Measurements from ENCODE around the gene TTC19.

The TTC19 gene

DNA sequence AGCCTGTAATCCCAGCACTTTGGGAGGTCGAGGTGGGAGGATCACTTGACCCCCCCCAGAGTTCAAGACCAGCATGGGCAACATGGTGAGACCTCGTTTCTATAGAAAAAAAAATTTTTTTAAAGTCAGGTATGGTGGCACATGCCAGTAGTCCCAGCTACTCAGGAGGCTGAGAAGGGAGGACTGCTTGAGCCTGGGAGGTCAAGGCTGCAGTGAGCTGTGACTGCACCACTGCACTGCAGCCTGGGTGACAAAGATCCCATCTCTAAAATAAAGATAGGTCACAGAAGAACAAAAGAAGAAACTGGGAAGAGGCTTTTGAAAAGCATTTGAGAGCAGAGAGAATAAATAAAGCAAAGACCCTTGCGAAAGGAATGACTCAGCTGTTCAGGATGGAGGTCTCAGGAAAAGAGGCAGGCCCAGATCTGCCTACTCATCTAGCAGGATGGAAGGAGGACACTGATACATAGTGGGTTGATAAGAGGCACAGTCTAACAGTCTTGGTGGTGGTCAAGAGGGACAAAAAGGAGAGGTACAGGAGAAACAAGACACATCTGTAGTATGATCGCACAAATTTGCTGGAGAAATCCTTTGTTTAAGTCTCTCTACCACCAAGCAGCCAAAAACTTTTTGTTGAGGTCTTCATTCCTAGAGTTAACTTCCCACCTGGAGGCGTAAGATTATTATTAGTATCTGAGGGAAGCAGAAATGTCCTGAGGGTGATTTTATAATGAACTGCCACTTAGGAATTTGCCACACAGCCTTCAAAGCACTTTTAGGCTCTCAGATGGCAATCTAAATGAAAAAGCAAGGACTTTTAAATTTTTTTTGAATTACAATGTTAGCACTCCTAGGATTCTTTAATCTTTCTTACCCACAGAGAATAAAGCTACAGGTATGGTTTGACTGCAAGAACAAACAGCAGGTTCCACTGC lies 17.7 kb upstream of the TTC19 start:
- peak; percentile 75 for DNase-seq (ENCODE audit: low read depth)
- H3K4me3 ChIP-seq (ENCODE audit: low read length): no peak overlapping the region
- TF ChIP-seq, protein P1, sequence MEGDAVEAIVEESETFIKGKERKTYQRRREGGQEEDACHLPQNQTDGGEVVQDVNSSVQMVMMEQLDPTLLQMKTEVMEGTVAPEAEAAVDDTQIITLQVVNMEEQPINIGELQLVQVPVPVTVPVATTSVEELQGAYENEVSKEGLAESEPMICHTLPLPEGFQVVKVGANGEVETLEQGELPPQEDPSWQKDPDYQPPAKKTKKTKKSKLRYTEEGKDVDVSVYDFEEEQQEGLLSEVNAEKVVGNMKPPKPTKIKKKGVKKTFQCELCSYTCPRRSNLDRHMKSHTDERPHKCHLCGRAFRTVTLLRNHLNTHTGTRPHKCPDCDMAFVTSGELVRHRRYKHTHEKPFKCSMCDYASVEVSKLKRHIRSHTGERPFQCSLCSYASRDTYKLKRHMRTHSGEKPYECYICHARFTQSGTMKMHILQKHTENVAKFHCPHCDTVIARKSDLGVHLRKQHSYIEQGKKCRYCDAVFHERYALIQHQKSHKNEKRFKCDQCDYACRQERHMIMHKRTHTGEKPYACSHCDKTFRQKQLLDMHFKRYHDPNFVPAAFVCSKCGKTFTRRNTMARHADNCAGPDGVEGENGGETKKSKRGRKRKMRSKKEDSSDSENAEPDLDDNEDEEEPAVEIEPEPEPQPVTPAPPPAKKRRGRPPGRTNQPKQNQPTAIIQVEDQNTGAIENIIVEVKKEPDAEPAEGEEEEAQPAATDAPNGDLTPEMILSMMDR (IDR thresholded peaks at IDR 0.05; ENCODE audit: insufficient read depth, low read depth, low read length, missing control alignments): no peak

DNA sequence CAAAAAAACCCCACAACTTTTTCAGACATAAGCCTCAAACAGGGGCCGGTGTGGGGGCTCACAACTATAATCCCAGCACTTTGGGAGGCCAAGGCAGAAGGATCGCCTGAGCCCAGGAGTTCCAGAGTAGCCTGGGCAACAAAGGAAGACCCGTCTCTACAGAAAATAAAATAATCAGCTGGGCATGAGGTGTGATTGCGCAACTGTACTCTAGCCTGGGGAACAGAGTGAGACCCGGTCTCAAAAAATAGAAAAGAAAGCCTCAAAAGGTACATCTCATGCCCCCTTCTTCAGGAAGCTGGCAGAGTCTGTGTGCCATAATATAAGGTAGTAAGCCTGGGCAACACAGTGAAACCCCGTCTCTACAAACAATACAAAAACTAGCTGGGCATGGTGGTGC lies 3.3 kb upstream of the TTC19 start:
- TF ChIP-seq, protein P1 (IDR thresholded peaks at IDR 0.05; ENCODE audit: insufficient read depth, low read depth, low read length, missing control alignments): no peak
- H3K4me3 ChIP-seq (ENCODE audit: low read length): no peak overlapping the region
- DNase-seq (ENCODE audit: low read depth): no peak

DNA sequence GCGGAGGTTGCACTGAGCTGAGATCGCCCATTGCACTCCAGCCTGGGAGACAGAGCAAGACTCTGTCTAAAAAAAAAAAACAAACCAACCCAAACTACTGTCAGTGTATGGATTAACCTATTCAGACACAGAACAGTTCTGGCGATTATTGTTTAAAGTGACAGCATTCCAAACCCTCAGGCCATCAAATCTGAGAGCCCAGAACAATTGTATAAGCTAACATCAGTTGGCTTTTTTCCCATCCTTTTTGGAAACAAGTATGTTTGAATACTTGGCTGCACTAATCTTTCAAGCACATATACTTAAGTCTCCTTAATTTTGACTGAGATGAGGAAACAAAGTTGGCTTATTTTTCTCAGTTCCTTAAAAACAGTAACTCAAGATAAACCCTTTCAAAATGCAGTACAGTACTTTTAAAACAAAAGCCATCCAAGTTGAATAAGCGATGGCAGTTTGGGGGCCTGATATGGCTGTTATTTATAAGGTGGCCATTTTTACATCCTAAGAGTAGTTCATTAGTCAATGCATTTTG lies 1.5 kb upstream of the TTC19 start:
- TF ChIP-seq, protein P1 (IDR thresholded peaks at IDR 0.05; ENCODE audit: insufficient read depth, low read depth, low read length, missing control alignments): no peak
- DNase-seq (ENCODE audit: low read depth): no peak
- H3K4me3 ChIP-seq (ENCODE audit: low read length): no peak overlapping the region

DNA sequence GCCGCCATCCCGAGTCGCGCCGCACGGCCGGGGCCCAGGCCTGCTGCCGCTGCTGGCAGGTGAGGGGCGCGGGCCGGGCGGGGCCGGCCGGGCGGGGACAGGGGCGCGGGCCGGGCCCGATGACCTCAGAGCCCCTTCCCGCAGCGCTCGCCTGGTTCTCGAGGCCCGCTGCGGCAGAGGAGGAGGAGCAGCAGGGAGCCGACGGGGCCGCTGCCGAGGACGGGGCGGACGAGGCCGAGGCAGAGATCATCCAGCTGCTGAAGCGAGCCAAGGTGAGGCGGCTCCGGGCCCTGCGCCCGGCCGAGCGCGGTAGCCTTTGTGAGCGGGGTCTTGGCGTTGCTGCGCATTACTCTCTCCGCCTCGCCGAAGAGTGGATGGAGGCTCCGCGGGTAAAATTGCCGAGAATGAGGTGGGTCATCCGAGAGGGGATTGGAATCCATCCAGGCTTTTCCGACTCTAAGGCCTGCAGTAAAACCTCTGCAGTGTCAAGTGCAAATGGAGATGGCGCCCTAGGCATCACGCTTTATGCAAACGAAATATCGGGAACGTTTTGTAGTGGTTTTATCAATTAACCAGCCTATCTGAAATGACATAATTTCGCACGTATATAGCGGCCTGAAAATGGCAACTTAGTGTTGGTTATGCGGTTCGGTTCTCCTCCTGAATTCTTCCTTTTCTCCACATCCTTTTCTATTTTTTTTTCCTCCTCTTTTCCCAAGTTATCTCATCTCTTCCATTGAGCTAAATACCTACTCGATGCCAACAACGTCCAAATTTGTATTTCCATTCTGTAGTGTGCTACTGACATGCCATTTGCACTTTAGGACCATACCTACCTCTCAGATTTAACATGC lies 577 bp downstream of the TTC19 start:
- TF ChIP-seq, protein P1 (IDR thresholded peaks at IDR 0.05; ENCODE audit: insufficient read depth, low read depth, low read length, missing control alignments): no peak
- DNase-seq (ENCODE audit: low read depth): peak; percentile 44
- peak overlapping the region; percentile 74 for H3K4me3 ChIP-seq (ENCODE audit: low read length)

DNA sequence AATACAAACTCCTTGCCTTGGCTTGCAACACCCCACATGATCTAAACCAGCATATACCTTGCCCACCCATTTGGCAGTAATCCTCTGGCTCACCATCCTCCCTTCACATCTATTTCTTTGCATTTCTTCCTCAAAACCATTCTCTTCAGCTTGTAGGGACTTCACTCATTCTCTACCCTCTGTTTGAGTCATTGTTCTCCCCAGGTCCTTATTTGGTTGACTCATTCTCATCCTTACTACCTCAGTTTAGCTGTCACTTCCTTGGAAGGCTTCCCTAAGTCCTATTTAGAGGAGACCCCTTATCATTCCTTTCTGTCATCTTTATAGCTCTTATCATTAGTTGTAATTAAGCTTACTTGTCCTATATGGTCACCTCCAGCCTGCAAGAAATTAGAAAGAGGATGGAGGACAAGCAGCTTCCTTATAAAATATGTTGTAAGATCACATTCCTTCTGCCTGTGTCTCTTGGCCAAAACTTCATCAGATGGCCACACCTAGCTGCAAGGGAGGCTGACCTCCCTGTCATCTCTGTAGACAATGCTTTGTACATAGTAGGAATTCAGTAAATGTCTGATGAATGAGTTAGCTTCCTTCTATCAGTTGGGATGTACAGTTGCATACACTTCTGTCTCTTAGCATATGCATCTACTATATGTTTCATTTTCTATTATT lies 1.7 kb downstream of the TTC19 start:
- TF ChIP-seq, protein P1 (IDR thresholded peaks at IDR 0.05; ENCODE audit: insufficient read depth, low read depth, low read length, missing control alignments): no peak
- DNase-seq (ENCODE audit: low read depth): peak; percentile 56
- peak overlapping the region; percentile 74 for H3K4me3 ChIP-seq (ENCODE audit: low read length)

DNA sequence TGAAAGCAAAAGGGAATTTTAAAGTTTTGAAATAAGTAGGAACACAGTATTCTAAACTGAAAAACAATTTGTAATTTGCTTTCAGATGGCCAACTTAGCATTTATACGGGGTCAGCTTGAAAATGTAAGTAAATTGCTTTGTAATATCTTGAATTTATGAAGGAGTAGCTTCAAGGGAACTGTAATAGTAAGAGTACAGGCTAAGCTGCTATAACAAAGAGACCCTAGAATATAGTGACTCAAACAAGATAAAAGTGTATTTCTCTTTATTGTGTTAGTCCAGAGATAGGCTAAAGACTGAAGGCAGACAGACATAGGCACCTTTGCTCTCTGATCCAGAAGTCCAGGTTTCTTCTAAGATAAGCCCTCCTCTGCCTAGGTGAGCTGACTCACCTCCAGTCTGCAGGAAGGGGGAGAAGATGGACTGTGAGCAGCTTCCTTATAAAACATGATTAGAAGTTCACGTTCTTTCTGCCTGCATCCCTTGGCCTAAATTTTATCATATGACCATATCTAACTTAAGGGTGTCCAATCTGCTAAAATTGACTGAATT lies 3.2 kb downstream of the TTC19 start:
- DNase-seq (ENCODE audit: low read depth): no peak
- TF ChIP-seq, protein P1 (IDR thresholded peaks at IDR 0.05; ENCODE audit: insufficient read depth, low read depth, low read length, missing control alignments): no peak
- H3K4me3 ChIP-seq (ENCODE audit: low read length): no peak overlapping the region
